GM18499 (cell line): ENCODE data around the gene NKX6-2.
"Not testable (repeated sequence)": the region's sequence is repeated elsewhere in the genome, so short reads cannot be mapped to it uniquely, and the experiment has no call there.

Experiments
- ATAC-seq: cut with Tn5 transposase; IDR thresholded peaks from one replicate; pipeline ENCODE4 v1.9.1; 2021; ENCODE audit warnings: moderate number of reproducible peaks; ENCODE audit not compliant: insufficient read depth, unreplicated experiment

Gene NKX6-2

GRCh38 chr10:132743196-132743924 is 42.6 kb downstream of the NKX6-2 start:
- ATAC-seq: not testable (repeated sequence)

- no peak for ATAC-seq
Measured at GRCh38 chr10:132742837-132743194, 43.1 kb downstream of the NKX6-2 start.

GRCh38 chr10:132742167-132742836 is 43.6 kb downstream of the NKX6-2 start:
- ATAC-seq: no peak

GRCh38 chr10:132740588-132740987 is 45.4 kb downstream of the NKX6-2 start:
- no peak for ATAC-seq

- no peak for ATAC-seq
Measured at GRCh38 chr10:132739225-132739613, 46.7 kb downstream of the NKX6-2 start.

GRCh38 chr10:132738454-132739224 is 47.3 kb downstream of the NKX6-2 start:
- ATAC-seq: no peak

- no peak for ATAC-seq
Measured at GRCh38 chr10:132737390-132738048, 48.4 kb downstream of the NKX6-2 start.

GRCh38 chr10:132735923-132736391 is 50.0 kb downstream of the NKX6-2 start:
- ATAC-seq: no peak

- ATAC-seq: no peak
Measured at GRCh38 chr10:132735341-132735775, 50.6 kb downstream of the NKX6-2 start.

GRCh38 chr10:132733926-132734325 is 52.0 kb downstream of the NKX6-2 start:
- no peak for ATAC-seq
